Mucosa of descending colon (tissue), 3 donors: ENCODE measurements around the gene PRKCE. TPM values are rescaled to one million over a fixed set of nuclear protein-coding genes. Genes with fewer than 3 reads are reported as not detected.

ENCODE experiments used
- ATAC-seq: fragments of 200-7000 bp; cut with Tn5 transposase; one replicate; pipeline ENCODE4 v1.9.1; 2020; ENCODE audit warnings: mild to moderate bottlenecking, moderate library complexity
- DNase-seq, 3 donors: peaks; one replicate each; pipeline ENCODE4 v3.0.0-alpha.2; 2020
- H3K36me3 ChIP-seq: fragments of 200-600 bp; one replicate; pipeline ENCODE4 v1.8.0; 2021; ENCODE audit warnings: low read depth, mild to moderate bottlenecking
- H3K4me1 ChIP-seq: fragments of 200-600 bp; one replicate; pipeline ENCODE4 v1.8.0; 2021; ENCODE audit warnings: low read depth, mild to moderate bottlenecking
- H3K4me3 ChIP-seq: fragments of 200-600 bp; one replicate; pipeline ENCODE4 v1.8.0; 2021; ENCODE audit warnings: mild to moderate bottlenecking
- H3K9me3 ChIP-seq: fragments of 200-600 bp; one replicate; pipeline ENCODE4 v1.8.0; 2021; ENCODE audit warnings: mild to moderate bottlenecking
- CTCF ChIP-seq: fragments of 200-600 bp; IDR thresholded peaks from one replicate; pipeline ENCODE4 v1.8.0; 2022; ENCODE audit warnings: antibody characterized with exemption, mild to moderate bottlenecking
- intact Hi-C, 2 donors: fragments of 100-400 bp; cut with DNase I in 1 of 2; cut with micrococcal nuclease in 1 of 2; formaldehyde crosslinking; loops; one replicate each; pipeline versions ENCODE4 v1.11.0 to v1.11.1; 2022; cut with DNase I, micrococcal nuclease
- total RNA-seq, 3 donors: library from RNA; stranded (reverse); fragmentation: NEBNext Ultra II Directional in 2 of 3; extraction: Animal tissue kit (Norgen Biotek cat#: 25700) in 2 of 3; gene quantifications; one replicate each; pipeline versions ENCODE4 v1.2.1 to v1.2.4, GENCODE V29; 2021 to 2023
- donor health status: DM: no; HTN: no; CAD: no; lungs with moderate emphysema.
- donor health status: DM: no; HTN: no; CAD: no.
- donor health status: DM: no; HTN: yes; CAD: no.

The PRKCE gene
- total RNA-seq, 3 donors from 2014 or later: 24.5 to 52.0 (median 32.7) TPM

GRCh38 chr2:46165916-46166315 lies 514.4 kb downstream of the PRKCE start:
- Histone ChIP-seq H3K4me3 (no peak overlapping the region), H3K36me3 (no peaks in the 10 kb centered on the region), H3K4me1 (peaks cover 13% of the 10 kb centered on the region), H3K9me3 (no peaks in the 10 kb centered on the region)
- ATAC-seq: no peak
- no peak for DNase-seq
- intact Hi-C loops: no loop called here
- TF ChIP-seq CTCF: no peak

- H3K4me1 ChIP-seq: peaks cover 13% of the 10 kb centered on the region
- DNase-seq (no peak), ATAC-seq (no peak)
- no peak for TF ChIP-seq CTCF
- H3K9me3 ChIP-seq: no peaks in the 10 kb centered on the region
- intact Hi-C loops: no loop called here
- no peaks in the 10 kb centered on the region for H3K36me3 ChIP-seq
- no peak overlapping the region for H3K4me3 ChIP-seq
These were observed 515.9 kb downstream of the PRKCE start for GRCh38 chr2:46167406-46167805.

DNA sequence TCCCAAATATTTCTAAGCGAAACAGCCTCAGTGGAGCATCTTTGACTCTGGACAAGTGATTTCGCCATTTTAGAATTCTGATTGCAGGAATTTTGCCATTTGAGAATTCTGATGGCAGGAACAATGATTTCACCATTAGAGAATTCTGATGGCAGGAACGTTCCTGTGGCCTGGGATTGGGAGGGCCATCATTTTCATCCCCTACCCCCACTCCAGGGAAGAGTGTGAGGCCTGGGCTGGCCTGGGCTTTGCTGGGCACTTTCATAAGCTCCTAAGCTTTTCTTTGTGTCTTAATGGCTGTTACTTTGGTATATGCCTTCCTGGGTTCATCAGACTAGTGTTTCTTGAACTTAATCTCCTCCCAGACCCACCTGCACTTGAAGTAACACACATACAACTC lies 516.4 kb downstream of the PRKCE start:
- Histone ChIP-seq H3K36me3 (no peaks in the 10 kb centered on the region), H3K9me3 (no peaks in the 10 kb centered on the region), H3K4me1 (peaks cover 13% of the 10 kb centered on the region), H3K4me3 (no peak overlapping the region)
- DNase-seq (no peak), ATAC-seq (no peak)
- intact Hi-C loops: no loop called here
- TF ChIP-seq CTCF: no peak

GRCh38 chr2:46169467-46169866 lies 518.0 kb downstream of the PRKCE start:
- Histone ChIP-seq H3K9me3 (no peaks in the 10 kb centered on the region), H3K4me1 (peaks cover 4% of the 10 kb centered on the region), H3K36me3 (no peaks in the 10 kb centered on the region), H3K4me3 (no peak overlapping the region)
- no peak for DNase-seq
- ATAC-seq: no peak
- TF ChIP-seq CTCF: no peak
- intact Hi-C loops: no loop called here

DNA sequence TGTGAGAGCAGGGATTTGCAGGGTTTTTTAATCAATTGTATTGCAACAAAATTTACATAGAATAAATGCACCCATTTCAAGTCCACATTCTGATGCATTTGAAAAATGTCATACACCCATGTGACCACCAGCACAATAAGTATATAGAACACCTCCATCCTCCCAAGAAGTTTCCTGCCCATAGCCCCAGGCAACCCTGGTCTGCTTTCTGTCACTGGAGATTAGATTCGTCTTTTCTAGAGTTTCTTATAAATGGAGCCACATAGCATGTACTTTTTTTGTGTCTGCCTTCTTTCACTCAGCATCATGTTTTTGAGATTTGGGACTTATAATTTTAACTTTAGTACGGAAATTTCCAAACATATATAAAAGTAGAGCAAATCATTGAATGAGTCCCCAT lies 518.6 kb downstream of the PRKCE start:
- no peak for TF ChIP-seq CTCF
- intact Hi-C loops: no loop called here
- Histone ChIP-seq H3K4me3 (no peak overlapping the region), H3K36me3 (no peaks in the 10 kb centered on the region), H3K4me1 (no peaks in the 10 kb centered on the region), H3K9me3 (no peaks in the 10 kb centered on the region)
- ATAC-seq: no peak
- DNase-seq: no peak
